Esophagus squamous epithelium (tissue), 4 donors: ENCODE data around the gene OBSCN.

Experiments used
- POLR2A ChIP-seq, 4 donors: fragments of 450-650 bp; IDR thresholded peaks; one replicate each; pipeline ENCODE4 v1.6.1; 2017; ENCODE audit warnings: antibody characterized with exemption in 4 of 4, mild to moderate bottlenecking in 4 of 4, moderate library complexity in 3 of 4
- TF ChIP-seq, protein P1 (sequence below), 6 experiments: fragments of 450-650 bp in 4 of 6; fragments of 200-600 bp in 2 of 6; sonication (generic) in 2 of 6; IDR thresholded peaks; one replicate each; pipeline ENCODE4 v1.5.1; 2016 to 2019; ENCODE audit warnings: antibody characterized with exemption in 6 of 6, mild to moderate bottlenecking in 4 of 6, moderate library complexity in 4 of 6

DNA sequence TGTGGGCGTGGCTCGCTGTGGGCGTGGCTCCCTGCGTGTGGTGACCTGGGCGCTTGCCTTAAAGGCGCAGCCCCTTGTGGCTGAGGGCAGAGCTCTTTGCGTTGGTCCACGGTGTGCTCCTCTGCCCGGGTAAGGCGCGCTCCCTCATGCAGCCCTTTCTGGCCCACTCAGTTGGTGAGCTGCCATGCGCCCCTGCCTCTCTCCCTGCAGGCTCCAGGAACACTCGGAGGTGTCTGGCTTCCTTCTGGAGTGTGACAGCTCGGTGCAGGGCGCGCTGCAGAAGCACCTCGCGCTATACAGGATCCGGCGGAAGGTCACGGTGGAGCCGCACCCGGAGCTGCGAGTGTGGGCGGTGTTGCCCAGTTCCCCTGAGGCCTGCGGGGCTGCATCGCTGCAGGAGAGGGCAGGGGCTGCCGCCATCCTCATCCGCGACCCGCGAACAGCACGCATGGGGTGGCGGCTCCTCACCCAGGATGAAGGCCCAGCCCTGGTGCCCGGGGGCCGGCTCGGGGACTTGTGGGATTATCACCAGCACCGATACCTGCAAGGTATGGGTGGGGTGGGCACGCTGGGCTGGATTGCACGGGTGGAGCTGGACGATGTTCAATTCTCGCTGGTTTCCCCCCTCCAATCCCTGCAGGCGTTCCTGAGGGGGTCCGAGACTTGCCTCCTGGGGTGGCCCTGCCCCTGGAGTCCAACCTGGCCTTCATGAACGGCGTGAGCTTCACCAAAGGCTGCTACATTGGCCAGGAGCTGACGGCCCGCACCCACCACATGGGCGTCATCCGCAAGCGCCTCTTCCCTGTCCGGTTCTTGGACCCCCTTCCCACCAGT, 33.1 kb upstream of the OBSCN start:
- TF ChIP-seq, protein P1, sequence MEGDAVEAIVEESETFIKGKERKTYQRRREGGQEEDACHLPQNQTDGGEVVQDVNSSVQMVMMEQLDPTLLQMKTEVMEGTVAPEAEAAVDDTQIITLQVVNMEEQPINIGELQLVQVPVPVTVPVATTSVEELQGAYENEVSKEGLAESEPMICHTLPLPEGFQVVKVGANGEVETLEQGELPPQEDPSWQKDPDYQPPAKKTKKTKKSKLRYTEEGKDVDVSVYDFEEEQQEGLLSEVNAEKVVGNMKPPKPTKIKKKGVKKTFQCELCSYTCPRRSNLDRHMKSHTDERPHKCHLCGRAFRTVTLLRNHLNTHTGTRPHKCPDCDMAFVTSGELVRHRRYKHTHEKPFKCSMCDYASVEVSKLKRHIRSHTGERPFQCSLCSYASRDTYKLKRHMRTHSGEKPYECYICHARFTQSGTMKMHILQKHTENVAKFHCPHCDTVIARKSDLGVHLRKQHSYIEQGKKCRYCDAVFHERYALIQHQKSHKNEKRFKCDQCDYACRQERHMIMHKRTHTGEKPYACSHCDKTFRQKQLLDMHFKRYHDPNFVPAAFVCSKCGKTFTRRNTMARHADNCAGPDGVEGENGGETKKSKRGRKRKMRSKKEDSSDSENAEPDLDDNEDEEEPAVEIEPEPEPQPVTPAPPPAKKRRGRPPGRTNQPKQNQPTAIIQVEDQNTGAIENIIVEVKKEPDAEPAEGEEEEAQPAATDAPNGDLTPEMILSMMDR (IDR thresholded peaks at IDR 0.05), result no peak
- TF ChIP-seq POLR2A (IDR thresholded peaks at IDR 0.05), result no peak
